ENCODE data around the gene CD300A. TPM values are rescaled to one million over a fixed set of nuclear protein-coding genes. Genes with fewer than 3 reads are reported as not detected.
A peak's percentile ranks its signal among the peaks of the same experiment; 100 is the strongest.

The CD300A gene
- total RNA-seq, 1 donor from 2014 or later, result 2.4 TPM

GRCh38 chr17:74524653-74525464 is 58.4 kb downstream of the CD300A start:
- DNase-seq (ENCODE audit: missing footprints) (no peak), ATAC-seq (no peak)
- intact Hi-C loops (cut with DNase I), result no loop called here

- ATAC-seq (no peak), DNase-seq (ENCODE audit: missing footprints) (no peak)
- intact Hi-C loops (cut with DNase I), result no loop called here
These were observed 59.0 kb downstream of the CD300A start for GRCh38 chr17:74525465-74525725.

- intact Hi-C loops (cut with DNase I), result no loop called here
- DNase-seq (ENCODE audit: missing footprints), result peak; percentile 13
- ATAC-seq, result no peak
These were observed 59.4 kb downstream of the CD300A start for GRCh38 chr17:74525781-74526288.

- ATAC-seq, result no peak
- intact Hi-C loops (cut with DNase I), result no loop called here
These were observed 60.2 kb downstream of the CD300A start for GRCh38 chr17:74526681-74527080.

GRCh38 chr17:74527081-74527480 is 60.6 kb downstream of the CD300A start:
- DNase-seq (ENCODE audit: missing footprints), result peak; percentile 37
- ATAC-seq, result no peak
- intact Hi-C loops (cut with DNase I), result no loop called here

More at GRCh38 chr17:74526681-74527080, 60.2 kb downstream of the CD300A start:
- no peak for DNase-seq (ENCODE audit: missing footprints)

- intact Hi-C loops (cut with DNase I), result no loop called here
- DNase-seq (ENCODE audit: missing footprints) (peak; percentile 22), ATAC-seq (no peak)
These were observed 61.3 kb downstream of the CD300A start for GRCh38 chr17:74527756-74528155.

GRCh38 chr17:74528491-74529199 is 62.2 kb downstream of the CD300A start:
- DNase-seq (ENCODE audit: missing footprints), result peak; percentile 67
- intact Hi-C loops (cut with DNase I), result no loop called here
- no peak for ATAC-seq

- DNase-seq (ENCODE audit: missing footprints) (peak; percentile 26), ATAC-seq (no peak)
- intact Hi-C loops (cut with DNase I), result no loop called here
These were observed 62.8 kb downstream of the CD300A start for GRCh38 chr17:74529243-74529642.

GRCh38 chr17:74530831-74531150 is 64.4 kb downstream of the CD300A start:
- DNase-seq (ENCODE audit: missing footprints), result peak; percentile 4
- no peak for ATAC-seq
- intact Hi-C loops (cut with DNase I), result no loop called here

GRCh38 chr17:74531231-74531761 is 64.9 kb downstream of the CD300A start, which contains the start of gene CD300LB:
TSS of gene CD300LB (minus strand) at chr17:74531475. CDS start at chr17:74531350, 125 bp downstream.
- ATAC-seq, result peak; percentile 29
- DNase-seq (ENCODE audit: missing footprints), result peak; percentile 41
- intact Hi-C loops (cut with DNase I), result no loop called here

GRCh38 chr17:74532115-74532514 is 65.7 kb downstream of the CD300A start:
- intact Hi-C loops (cut with DNase I), result no loop called here
- ATAC-seq, result peak; percentile 76

More at GRCh38 chr17:74532115-74532514, 65.7 kb downstream of the CD300A start:
- peak; percentile 83 for DNase-seq (ENCODE audit: missing footprints)

Other genes starting within 250 kb of the CD300A start
- not detected for gene DNAI2, start 192.4 kb upstream of the CD300A start, total RNA-seq
- 0.16 TPM for gene KIF19, start 140.4 kb upstream of the CD300A start, total RNA-seq
- gene BTBD17, start 104.8 kb upstream of the CD300A start, total RNA-seq, result not detected
- gene GPR142, start 99.1 kb upstream of the CD300A start, total RNA-seq, result not detected
- gene GPRC5C, start 34.5 kb upstream of the CD300A start, total RNA-seq, result 37.2 TPM
- 0.19 TPM for gene CD300LB, start 64.8 kb downstream of the CD300A start, total RNA-seq
- 1.2 TPM for gene CD300C, start 79.5 kb downstream of the CD300A start, total RNA-seq
- gene CD300H, start 100.9 kb downstream of the CD300A start, total RNA-seq, result not detected
- gene CD300LD, start 125.6 kb downstream of the CD300A start, total RNA-seq, result not detected
- gene CD300E, start 157.1 kb downstream of the CD300A start, total RNA-seq, result 0.46 TPM
- 0.35 TPM for gene CD300LF, start 246.3 kb downstream of the CD300A start, total RNA-seq

Measured in Right ventricle myocardium inferior (tissue), 1 donor.